Neuronal stem cell (in vitro differentiated cells): ENCODE data around the gene GP9.

ENCODE experiments used
- DNase-seq: peaks from one replicate; pipeline ENCODE4 v3.0.0-alpha.2; 2013; ENCODE audit warnings: low spot score
- H2AFZ ChIP-seq: one replicate; pipeline ENCODE4 v1.6.1; 2013; ENCODE audit warnings: mild to moderate bottlenecking, low read length, inconsistent platforms
- H2AK5ac ChIP-seq: 2 replicates; pipeline ENCODE4 v1.6.1; 2013; ENCODE audit warnings: low read depth, mild to moderate bottlenecking, inconsistent platforms, low read length, moderate library complexity, mixed read lengths
- H2BK120ac ChIP-seq: 2 replicates; pipeline ENCODE4 v1.6.1; 2013; ENCODE audit warnings: low read depth, mild to moderate bottlenecking, inconsistent platforms, low read length, moderate library complexity, mixed read lengths
- H2BK12ac ChIP-seq: one replicate; pipeline ENCODE4 v1.6.1; 2013; ENCODE audit warnings: low read length, inconsistent platforms
- H2BK15ac ChIP-seq: 2 replicates; pipeline ENCODE4 v1.6.1; 2013; ENCODE audit warnings: mild to moderate bottlenecking, low read length, inconsistent platforms, mixed read lengths
- H2BK5ac ChIP-seq: one replicate; pipeline ENCODE4 v1.6.1; 2013; ENCODE audit warnings: inconsistent platforms, mild to moderate bottlenecking, low read length, moderate library complexity
- H3K14ac ChIP-seq: one replicate; pipeline ENCODE4 v1.6.1; 2013; ENCODE audit warnings: low read length, inconsistent platforms
- H3K18ac ChIP-seq: 2 replicates; pipeline ENCODE4 v1.6.1; 2013; ENCODE audit warnings: low read length, inconsistent platforms
- H3K23ac ChIP-seq: 2 replicates; pipeline ENCODE4 v1.6.1; 2013; ENCODE audit warnings: low read depth, mild to moderate bottlenecking, mixed read lengths, low read length, inconsistent platforms; ENCODE audit not compliant: poor library complexity
- H3K27ac ChIP-seq: replicated peaks from 3 replicates; pipeline ENCODE4 v1.5.1; 2013; ENCODE audit warnings: low read length, inconsistent platforms
- H3K27me3 ChIP-seq, 3 experiments: 2 replicates each; pipeline ENCODE4 v1.6.1; 2013; ENCODE audit warnings: low read length in 3 of 3, mild to moderate bottlenecking in 2 of 3, inconsistent platforms in 1 of 3, low read depth in 1 of 3, mixed read lengths in 1 of 3, moderate library complexity in 1 of 3; ENCODE audit not compliant: control insufficient read depth in 3 of 3, insufficient read depth in 3 of 3
- H3K36me3 ChIP-seq, 2 donors: replicated peaks in 1 of 2; 2 replicates each; pipeline ENCODE4 v1.6.1; 2013; ENCODE audit warnings: low read length in 2 of 2; ENCODE audit not compliant: control insufficient read depth in 2 of 2, insufficient read depth in 2 of 2
- H3K4ac ChIP-seq: 2 replicates; pipeline ENCODE4 v1.6.1; 2013; ENCODE audit warnings: inconsistent platforms, mild to moderate bottlenecking, low read length, moderate library complexity
- H3K4me1 ChIP-seq, 2 donors: 1 replicate in 1 of 2; 2 replicates in 1 of 2; pipeline ENCODE4 v1.6.1; 2013; ENCODE audit warnings: low read length in 2 of 2, low read depth in 1 of 2; ENCODE audit not compliant: control insufficient read depth in 2 of 2, insufficient read depth in 1 of 2
- H3K4me2 ChIP-seq: one replicate; pipeline ENCODE4 v1.6.1; 2013; ENCODE audit warnings: mild to moderate bottlenecking, low read length, inconsistent platforms; ENCODE audit not compliant: insufficient read depth, poor library complexity, severe bottlenecking
- H3K4me3 ChIP-seq, 2 donors: 2 replicates each; pipeline ENCODE4 v1.5.1; 2013; ENCODE audit warnings: low read length in 2 of 2, mild to moderate bottlenecking in 2 of 2, inconsistent platforms in 1 of 2, moderate library complexity in 1 of 2
- H3K79me1 ChIP-seq: one replicate; pipeline ENCODE4 v1.6.1; 2013; ENCODE audit warnings: low read depth, mild to moderate bottlenecking, inconsistent platforms, low read length, moderate library complexity
- H3K9ac ChIP-seq: one replicate; pipeline ENCODE4 v1.6.1; 2013; ENCODE audit warnings: mild to moderate bottlenecking, low read depth, low read length, inconsistent platforms; ENCODE audit not compliant: poor library complexity
- H3K9me3 ChIP-seq, 2 donors: replicated peaks in 1 of 2; 2 replicates each; pipeline versions ENCODE3 to v1.6.1; 2013; ENCODE audit warnings: low read length in 2 of 2, mild to moderate bottlenecking in 2 of 2, inconsistent platforms in 1 of 2, low read depth in 1 of 2, mixed read lengths in 1 of 2, moderate library complexity in 1 of 2; ENCODE audit not compliant: control insufficient read depth in 2 of 2, insufficient read depth in 1 of 2
- H4K8ac ChIP-seq: one replicate; pipeline ENCODE4 v1.6.1; 2013; ENCODE audit warnings: low read depth, mild to moderate bottlenecking, inconsistent platforms, low read length, moderate library complexity
- H4K91ac ChIP-seq: one replicate; pipeline ENCODE4 v1.6.1; 2013; ENCODE audit warnings: low read length, low read depth, mild to moderate bottlenecking, inconsistent platforms; ENCODE audit not compliant: poor library complexity
- whole genome bisulfite sequencing, 2 donors: extraction: QIAGEN DNeasy Blood & Tissue Kit; methylation state at CpG; one replicate each; pipeline ENCODE4 v1.1.7; 2013; ENCODE audit warnings: missing lambda C conversion rate in 2 of 2, mixed read lengths in 1 of 2; ENCODE audit not compliant: insufficient read length in 2 of 2, insufficient replicate concordance in 1 of 2; ENCODE audit errors: extremely low coverage in 2 of 2; 5-methylcytosine and 5-hydroxymethylcytosine counted together

The GP9 gene

GRCh38 chr3:129018271-129018670, 42.3 kb upstream of the GP9 start:
- H2BK15ac ChIP-seq: no peak overlapping the region
- H3K23ac ChIP-seq: no peak overlapping the region
- no peak overlapping the region for H3K27ac ChIP-seq
- no peaks in the 10 kb centered on the region for H3K79me1 ChIP-seq
- no peak overlapping the region for H3K4me2 ChIP-seq
- no peak overlapping the region for H4K91ac ChIP-seq
- no peaks in the 10 kb centered on the region for H3K27me3 ChIP-seq
- H3K4me3 ChIP-seq: no peak overlapping the region
- no peak for DNase-seq
- peaks cover 0 to 9% of the 10 kb centered on the region in 2 donors for H3K4me1 ChIP-seq
- no peak overlapping the region for H4K8ac ChIP-seq
- no peak overlapping the region for H2BK12ac ChIP-seq
- H3K18ac ChIP-seq: no peak overlapping the region
- H2AK5ac ChIP-seq: no peak overlapping the region
- H2AFZ ChIP-seq: no peak overlapping the region
- no peak overlapping the region for H2BK120ac ChIP-seq
- WGBS, 2 donors: no CpG with 5 or more reads among the region's 2 CpGs
- no peak overlapping the region for H3K9ac ChIP-seq
- H3K14ac ChIP-seq: no peak overlapping the region
- no peak overlapping the region for H3K4ac ChIP-seq
- peaks cover 0 to 71% of the 10 kb centered on the region in 2 donors for H3K36me3 ChIP-seq
- H3K9me3 ChIP-seq: peaks cover 0 to 7% of the 10 kb centered on the region in 2 donors
- H2BK5ac ChIP-seq: no peak overlapping the region

GRCh38 chr3:129018751-129019150, 41.8 kb upstream of the GP9 start:
- no peak overlapping the region for H3K9ac ChIP-seq
- WGBS, 2 donors: no CpG with 5 or more reads among the region's 9 CpGs
- no peak overlapping the region for H2BK15ac ChIP-seq
- peaks cover 0 to 7% of the 10 kb centered on the region in 2 donors for H3K9me3 ChIP-seq
- no peaks in the 10 kb centered on the region for H3K79me1 ChIP-seq
- H2AFZ ChIP-seq: no peak overlapping the region
- no peak overlapping the region for H3K18ac ChIP-seq
- no peak overlapping the region for H3K23ac ChIP-seq
- H2AK5ac ChIP-seq: no peak overlapping the region
- H2BK5ac ChIP-seq: no peak overlapping the region
- peaks cover 0 to 71% of the 10 kb centered on the region in 2 donors for H3K36me3 ChIP-seq
- no peak for DNase-seq
- H3K27me3 ChIP-seq: no peaks in the 10 kb centered on the region
- H3K4ac ChIP-seq: no peak overlapping the region
- H3K4me3 ChIP-seq: no peak overlapping the region
- H3K4me1 ChIP-seq: peaks cover 0 to 9% of the 10 kb centered on the region in 2 donors
- no peak overlapping the region for H3K14ac ChIP-seq
- H3K4me2 ChIP-seq: no peak overlapping the region
- no peak overlapping the region for H2BK120ac ChIP-seq
- H3K27ac ChIP-seq: no peak overlapping the region
- H4K91ac ChIP-seq: no peak overlapping the region
- no peak overlapping the region for H4K8ac ChIP-seq
- no peak overlapping the region for H2BK12ac ChIP-seq

- H3K9ac ChIP-seq: no peak overlapping the region
- DNase-seq: no peak
- no peak overlapping the region for H4K8ac ChIP-seq
- no peaks in the 10 kb centered on the region for H3K27me3 ChIP-seq
- H3K27ac ChIP-seq: no peak overlapping the region
- H3K4ac ChIP-seq: no peak overlapping the region
- H3K14ac ChIP-seq: no peak overlapping the region
- no peak overlapping the region for H3K23ac ChIP-seq
- no CpG with 5 or more reads among the region's 3 CpGs for WGBS, 2 donors
- H3K79me1 ChIP-seq: no peaks in the 10 kb centered on the region
- no peak overlapping the region for H2BK12ac ChIP-seq
- no peak overlapping the region for H2AK5ac ChIP-seq
- H3K4me1 ChIP-seq: peaks cover 0 to 9% of the 10 kb centered on the region in 2 donors
- H3K4me2 ChIP-seq: no peak overlapping the region
- no peak overlapping the region for H4K91ac ChIP-seq
- H2BK15ac ChIP-seq: no peak overlapping the region
- peaks cover 0 to 67% of the 10 kb centered on the region in 2 donors for H3K36me3 ChIP-seq
- H2AFZ ChIP-seq: no peak overlapping the region
- H2BK120ac ChIP-seq: no peak overlapping the region
- H3K4me3 ChIP-seq: no peak overlapping the region
- no peak overlapping the region for H3K18ac ChIP-seq
- peaks cover 0 to 7% of the 10 kb centered on the region in 2 donors for H3K9me3 ChIP-seq
- no peak overlapping the region for H2BK5ac ChIP-seq
These were observed 41.3 kb upstream of the GP9 start for GRCh38 chr3:129019266-129019665.

- no peak overlapping the region for H2BK5ac ChIP-seq
- no peaks in the 10 kb centered on the region for H3K79me1 ChIP-seq
- H3K36me3 ChIP-seq: peaks cover 0 to 57% of the 10 kb centered on the region in 2 donors
- H3K4me3 ChIP-seq: no peak overlapping the region
- H2BK15ac ChIP-seq: no peak overlapping the region
- H3K27me3 ChIP-seq: no peaks in the 10 kb centered on the region
- no peak overlapping the region for H2AK5ac ChIP-seq
- no peak overlapping the region for H3K18ac ChIP-seq
- H3K4ac ChIP-seq: no peak overlapping the region
- H3K4me2 ChIP-seq: no peak overlapping the region
- H3K14ac ChIP-seq: no peak overlapping the region
- WGBS, 2 donors: no CpG with 5 or more reads among the region's 5 CpGs
- no peak overlapping the region for H3K27ac ChIP-seq
- no peak overlapping the region for H4K91ac ChIP-seq
- no peak overlapping the region for H2BK120ac ChIP-seq
- H3K23ac ChIP-seq: no peak overlapping the region
- H3K4me1 ChIP-seq: peaks cover 0 to 9% of the 10 kb centered on the region in 2 donors
- peaks cover 0 to 7% of the 10 kb centered on the region in 2 donors for H3K9me3 ChIP-seq
- no peak overlapping the region for H4K8ac ChIP-seq
- H2AFZ ChIP-seq: no peak overlapping the region
- no peak overlapping the region for H3K9ac ChIP-seq
- DNase-seq: no peak
- H2BK12ac ChIP-seq: no peak overlapping the region
These were observed 39.9 kb upstream of the GP9 start for GRCh38 chr3:129020691-129021090.
